A549 (cell line): ENCODE measurements around the gene KSR1. TPM values are rescaled to one million over a fixed set of nuclear protein-coding genes. Genes with fewer than 3 reads are reported as not detected.

Experiments
- ATAC-seq, 2 experiments: fragments of 200-7000 bp in 1 of 2; fragments of >200 bp in 1 of 2; cut with Nextera tagmentation in 1 of 2; cut with Tn5 transposase in 1 of 2; 3 replicates each; pipeline versions ENCODE4 v1.8.0 to v1.9.1; 2018 to 2020; ENCODE audit warnings: mild to moderate bottlenecking in 1 of 2, moderate library complexity in 1 of 2
- CTCF ChIA-PET: fragments of 300-600 bp; sonication (Branson Sonifier 250); formaldehyde crosslinking; extraction: SDS; loops from one replicate; lab custom pipeline; 2021; ENCODE audit warnings: antibody characterized with exemption, inconsistent platforms; lab: Yijun Ruan, JAX
- POLR2A ChIA-PET: fragments of 350-600 bp; formaldehyde crosslinking; extraction: SDS; loops from one replicate; lab custom pipeline; 2021; ENCODE audit warnings: antibody characterized with exemption, inconsistent platforms; lab: Yijun Ruan, JAX
- DNase-seq, 2 experiments: peaks; one replicate each; pipeline versions ENCODE4 v3.0.0 to v3.0.0-alpha.2; 2011 to 2016; ENCODE audit warnings: low read depth in 1 of 2, low spot score in 1 of 2
- FAIRE-seq: peaks from 2 replicates; lab custom pipeline; 2011; peaks lifted over from hg19 to GRCh38; lab: Jason Lieb, UNC
- H3K27ac ChIP-seq, 2 experiments: fragments of >200 bp; sonication (Bioruptor Twin); formaldehyde crosslinking; 3 replicates each; pipeline ENCODE4 v1.5.1; 2016 to 2017
- H3K4me1 ChIP-seq: fragments of >200 bp; sonication (Bioruptor Twin); formaldehyde crosslinking; 3 replicates; pipeline ENCODE4 v1.6.1; 2016
- H3K4me2 ChIP-seq: fragments of >200 bp; sonication (Bioruptor Twin); formaldehyde crosslinking; 3 replicates; pipeline ENCODE4 v1.6.1; 2016
- H3K4me3 ChIP-seq: fragments of >200 bp; sonication (Bioruptor Twin); formaldehyde crosslinking; 3 replicates; pipeline ENCODE4 v1.5.1; 2016
- H3K9me3 ChIP-seq: fragments of >200 bp; sonication (Bioruptor Twin); formaldehyde crosslinking; 3 replicates; pipeline ENCODE4 v1.6.1; 2016
- CBX2 ChIP-seq: fragments of 200-600 bp; sonication (generic); IDR thresholded peaks from 2 replicates; pipeline ENCODE4 v1.6.1; 2016; ENCODE audit warnings: low read depth, mild to moderate bottlenecking, borderline replicate concordance
- CHD2 ChIP-seq: fragments of 150-350 bp; IDR thresholded peaks from 2 replicates; pipeline ENCODE4 v1.6.1; 2014; ENCODE audit warnings: low read length; ENCODE audit not compliant: partially characterized antibody
- EHF ChIP-seq: fragments of 250-450 bp; sonication (Bioruptor Pico); IDR thresholded peaks from 2 replicates; pipeline ENCODE4 v1.5.0; 2020; ENCODE audit warnings: mild to moderate bottlenecking
- FOSB ChIP-seq: fragments of 250-450 bp; sonication (Bioruptor Pico); IDR thresholded peaks from 2 replicates; pipeline ENCODE4 v1.5.0; 2020; ENCODE audit warnings: mild to moderate bottlenecking, moderate library complexity
- HMGXB4 ChIP-seq: fragments of 250-450 bp; sonication (Bioruptor Pico); IDR thresholded peaks from 2 replicates; pipeline ENCODE4 v1.5.0; 2021; ENCODE audit warnings: mild to moderate bottlenecking, moderate library complexity, borderline replicate concordance
- HOXA7 ChIP-seq: fragments of 250-450 bp; sonication (Bioruptor Pico); IDR thresholded peaks from 2 replicates; pipeline ENCODE4 v1.5.0; 2020; ENCODE audit warnings: mild to moderate bottlenecking, moderate library complexity
- HOXB13 ChIP-seq: fragments of 250-450 bp; sonication (Bioruptor Pico); IDR thresholded peaks from 2 replicates; pipeline ENCODE4 v1.5.0; 2020; ENCODE audit warnings: low read depth, mild to moderate bottlenecking, moderate library complexity
- HOXB5 ChIP-seq: fragments of 250-450 bp; sonication (Bioruptor Pico); IDR thresholded peaks from 2 replicates; pipeline ENCODE4 v1.5.0; 2020; ENCODE audit warnings: mild to moderate bottlenecking, moderate library complexity
- JUN ChIP-seq, 2 experiments: fragments of >200 bp; sonication (Bioruptor Twin); formaldehyde crosslinking; IDR thresholded peaks; 2 replicates in 1 of 2; 3 replicates in 1 of 2; pipeline ENCODE4 v1.6.1; 2016 to 2017
- KDM5A ChIP-seq: fragments of 200-600 bp; sonication (generic); IDR thresholded peaks from 2 replicates; pipeline ENCODE4 v1.6.1; 2016; ENCODE audit warnings: antibody characterized with exemption, mild to moderate bottlenecking
- MYC ChIP-seq: IDR thresholded peaks from 2 replicates; pipeline ENCODE4 v1.6.1; 2012; ENCODE audit warnings: mild to moderate bottlenecking, inconsistent platforms, low read length, improper control_type of control experiment, borderline replicate concordance
- PHF8 ChIP-seq: fragments of 200-600 bp; sonication (generic); IDR thresholded peaks from 2 replicates; pipeline ENCODE4 v1.6.1; 2016; ENCODE audit warnings: low read depth, mild to moderate bottlenecking, antibody characterized with exemption, moderate library complexity, borderline replicate concordance
- RFX5 ChIP-seq: fragments of 450-650 bp; IDR thresholded peaks from 2 replicates; pipeline ENCODE4 v1.7.1; 2014; ENCODE audit warnings: antibody characterized with exemption, mild to moderate bottlenecking, moderate library complexity
- SMC3 ChIP-seq: fragments of >200 bp; sonication (Bioruptor Twin); formaldehyde crosslinking; IDR thresholded peaks from 3 replicates; pipeline ENCODE4 v1.6.1; 2018; ENCODE audit warnings: inconsistent platforms
- SREBF2 ChIP-seq: fragments of 450-650 bp; IDR thresholded peaks from 2 replicates; pipeline ENCODE4 v1.6.1; 2014; ENCODE audit warnings: mild to moderate bottlenecking, moderate library complexity
- TP53 ChIP-seq: fragments of 250-450 bp; sonication (Bioruptor Pico); IDR thresholded peaks from 2 replicates; pipeline ENCODE4 v1.5.0; 2021; ENCODE audit warnings: mild to moderate bottlenecking, moderate library complexity
- ZFP36 ChIP-seq: fragments of 450-650 bp; IDR thresholded peaks from 2 replicates; pipeline ENCODE4 v1.6.1; 2014; ENCODE audit warnings: borderline replicate concordance; ENCODE audit not compliant: partially characterized antibody
- ZSCAN20 ChIP-seq: fragments of 250-450 bp; sonication (Bioruptor Pico); IDR thresholded peaks from 2 replicates; pipeline ENCODE4 v1.8.0; 2022; ENCODE audit warnings: mild to moderate bottlenecking, moderate library complexity
- WGBS: methylation state at CpG from one replicate; pipeline ENCODE4 v1.1.6; 2017; ENCODE audit errors: missing lambda C conversion rate; 5-methylcytosine and 5-hydroxymethylcytosine counted together
- polyA plus RNA-seq, 4 experiments: library from polyadenylated mRNA; depleted of rRNA in 3 of 4; stranded (reverse); fragments of >200 nt; fragmentation: RNase III in 1 of 4; extraction: RNeasy Plus Mini Kit Qiagen cat#74134 plus additional on column Dnase treatment in 1 of 4; gene quantifications; 2 replicates in 3 of 4; 3 replicates in 1 of 4; pipeline ENCODE4 v1.2.3, GENCODE V29; 2011 to 2017
- TF ChIP-seq, protein P1 (sequence below): fragments of 450-650 bp; IDR thresholded peaks from 2 replicates; pipeline ENCODE4 v1.6.1; 2014; ENCODE audit warnings: antibody characterized with exemption
- TF ChIP-seq, protein P2 (sequence below): fragments of 250-450 bp; sonication (Bioruptor Pico); IDR thresholded peaks from 2 replicates; pipeline ENCODE4 v1.5.0; 2020; ENCODE audit warnings: low read depth, mild to moderate bottlenecking, moderate library complexity
- TF ChIP-seq, protein P3 (sequence below): fragments of >200 bp; sonication (Bioruptor Twin); formaldehyde crosslinking; IDR thresholded peaks from 2 replicates; pipeline ENCODE4 v1.6.1; 2016
- TF ChIP-seq, protein P4 (sequence below): fragments of 150-350 bp; IDR thresholded peaks from 2 replicates; pipeline ENCODE4 v1.6.1; 2014; ENCODE audit warnings: low read depth, mild to moderate bottlenecking, low read length

The KSR1 gene
- polyA plus RNA-seq, 2 of the 4 experiments (the other 2 are of a cell fraction) = 13.3 to 14.6 TPM

DNA sequence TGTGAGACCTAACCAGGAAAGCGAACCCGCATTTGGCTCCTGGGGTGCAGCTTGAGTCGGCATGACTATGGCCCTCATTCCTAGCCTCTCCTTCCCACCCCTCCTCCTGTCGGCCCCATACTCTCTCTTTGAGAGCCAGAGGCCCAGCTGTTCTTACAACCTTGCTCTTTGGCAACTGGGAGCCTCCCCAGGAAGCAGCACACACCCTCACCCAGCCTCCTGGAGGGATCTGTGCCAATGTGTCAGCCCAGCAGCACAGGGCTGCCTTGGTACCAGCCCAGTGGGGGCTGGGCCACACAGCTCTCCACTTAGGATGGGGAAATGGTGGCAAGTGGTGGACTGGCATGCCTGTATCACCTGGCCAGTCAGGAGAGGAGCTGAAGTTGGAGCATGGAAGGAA lies 104.4 kb downstream of the KSR1 start:
- no peak for FAIRE-seq

DNA sequence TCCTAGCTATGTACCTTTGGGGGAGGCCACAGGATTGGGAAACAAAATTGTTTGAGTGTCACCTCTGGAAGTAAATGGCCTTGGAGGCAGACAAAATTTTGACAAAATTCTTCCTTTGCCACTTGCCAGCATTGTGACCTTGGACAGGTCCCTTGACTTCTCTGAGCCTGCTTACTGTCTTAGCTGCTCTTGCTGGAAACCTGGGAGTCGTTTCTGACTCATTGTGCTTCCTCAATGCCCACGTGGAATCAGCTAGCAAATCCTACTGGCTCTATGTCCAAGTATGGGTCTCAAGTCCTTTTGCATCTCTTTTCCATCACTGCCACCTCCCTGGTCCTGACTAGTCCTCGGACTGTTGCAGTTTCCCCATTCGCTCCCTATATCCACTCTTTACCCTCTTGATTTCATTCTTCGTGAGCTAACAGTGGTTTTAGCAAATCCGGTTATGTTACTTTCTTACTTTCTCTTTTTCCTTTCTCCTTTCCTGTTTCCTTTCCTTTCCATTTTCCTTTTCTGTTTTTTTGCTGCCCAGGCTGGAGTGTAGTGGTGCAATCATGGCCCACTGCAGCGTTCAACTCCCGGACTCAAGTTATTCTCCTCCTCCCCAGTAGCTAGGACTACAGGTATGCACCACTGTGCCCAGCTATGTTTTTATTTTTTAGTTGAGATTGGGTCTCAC lies 106.7 kb downstream of the KSR1 start:
- FAIRE-seq (no peak), DNase-seq (peak in 1 of 2 experiments; percentile 48), ATAC-seq (0 out of 6 replicates have a peak, but pooled peaks of 1 of the 2 experiments have one; percentile 20)
- Histone ChIP-seq H3K4me1 (peaks cover 71% of the 10 kb centered on the region), H3K4me3 (no peak overlapping the region), H3K4me2 (peak overlapping the region; percentile 1; the same call in 1 of the 3 replicates), H3K27ac (peak overlapping the region in 1 of 2 experiments; percentile 50; a peak in 3 of 6 replicates), H3K9me3 (no peaks in the 10 kb centered on the region)
- ChIA-PET POLR2A (no interaction called here), CTCF (interaction anchor here (0.9 to 8.7 kb wide), 9 partner anchors 9 to 223 kb away, joined by 3 to 76 read pairs (median 4); no protein-coding TSS in a partner anchor)
- TF ChIP-seq ZFP36 (peak; percentile 63), CBX2 (no peak)
- TF ChIP-seq, protein P1, sequence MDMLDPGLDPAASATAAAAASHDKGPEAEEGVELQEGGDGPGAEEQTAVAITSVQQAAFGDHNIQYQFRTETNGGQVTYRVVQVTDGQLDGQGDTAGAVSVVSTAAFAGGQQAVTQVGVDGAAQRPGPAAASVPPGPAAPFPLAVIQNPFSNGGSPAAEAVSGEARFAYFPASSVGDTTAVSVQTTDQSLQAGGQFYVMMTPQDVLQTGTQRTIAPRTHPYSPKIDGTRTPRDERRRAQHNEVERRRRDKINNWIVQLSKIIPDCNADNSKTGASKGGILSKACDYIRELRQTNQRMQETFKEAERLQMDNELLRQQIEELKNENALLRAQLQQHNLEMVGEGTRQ = peak; percentile 32
- 80% methylated on average over 8 of the region's 8 CpGs for WGBS

More for the DNA sequence above, 104.4 kb downstream of the KSR1 start:
- ATAC-seq (peak in 1 of 2 experiments; percentile 13; a peak in 3 of 6 replicates), DNase-seq (no peak)
- Histone ChIP-seq H3K4me1 (peaks cover 51% of the 10 kb centered on the region), H3K4me2 (peak overlapping the region; percentile 48), H3K4me3 (no peak overlapping the region), H3K9me3 (no peaks in the 10 kb centered on the region), H3K27ac (peak overlapping the region; percentile 67 to 84)
- CTCF ChIA-PET = interaction anchor here (0.9 to 8.7 kb wide), 12 partner anchors 9 to 180 kb away, joined by 3 to 76 read pairs (median 6); partner anchors contain the start of gene KSR1
- POLR2A ChIA-PET = no interaction called here
- 84% methylated on average over 4 of the region's 4 CpGs for WGBS
- TF ChIP-seq ZSCAN20 (CRISPR knock-in tag) (no peak), RFX5 (no peak), HOXB13 (CRISPR knock-in tag) (no peak), PHF8 (no peak), FOSB (CRISPR knock-in tag) (no peak), EHF (CRISPR knock-in tag) (no peak), CHD2 (no peak), HOXB5 (CRISPR knock-in tag) (no peak), TP53 (no peak), MYC (no peak), HMGXB4 (no peak), SMC3 (no peak), SREBF2 (no peak), KDM5A (no peak), JUN (IDR thresholded peaks at IDR 0.05) (no peak), HOXA7 (CRISPR knock-in tag) (no peak)
- TF ChIP-seq, protein P2, sequence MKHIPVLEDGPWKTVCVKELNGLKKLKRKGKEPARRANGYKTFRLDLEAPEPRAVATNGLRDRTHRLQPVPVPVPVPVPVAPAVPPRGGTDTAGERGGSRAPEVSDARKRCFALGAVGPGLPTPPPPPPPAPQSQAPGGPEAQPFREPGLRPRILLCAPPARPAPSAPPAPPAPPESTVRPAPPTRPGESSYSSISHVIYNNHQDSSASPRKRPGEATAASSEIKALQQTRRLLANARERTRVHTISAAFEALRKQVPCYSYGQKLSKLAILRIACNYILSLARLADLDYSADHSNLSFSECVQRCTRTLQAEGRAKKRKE (CRISPR knock-in tag) = no peak
- TF ChIP-seq, protein P3, sequence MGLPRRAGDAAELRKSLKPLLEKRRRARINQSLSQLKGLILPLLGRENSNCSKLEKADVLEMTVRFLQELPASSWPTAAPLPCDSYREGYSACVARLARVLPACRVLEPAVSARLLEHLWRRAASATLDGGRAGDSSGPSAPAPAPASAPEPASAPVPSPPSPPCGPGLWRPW = no peak
- TF ChIP-seq, protein P4, sequence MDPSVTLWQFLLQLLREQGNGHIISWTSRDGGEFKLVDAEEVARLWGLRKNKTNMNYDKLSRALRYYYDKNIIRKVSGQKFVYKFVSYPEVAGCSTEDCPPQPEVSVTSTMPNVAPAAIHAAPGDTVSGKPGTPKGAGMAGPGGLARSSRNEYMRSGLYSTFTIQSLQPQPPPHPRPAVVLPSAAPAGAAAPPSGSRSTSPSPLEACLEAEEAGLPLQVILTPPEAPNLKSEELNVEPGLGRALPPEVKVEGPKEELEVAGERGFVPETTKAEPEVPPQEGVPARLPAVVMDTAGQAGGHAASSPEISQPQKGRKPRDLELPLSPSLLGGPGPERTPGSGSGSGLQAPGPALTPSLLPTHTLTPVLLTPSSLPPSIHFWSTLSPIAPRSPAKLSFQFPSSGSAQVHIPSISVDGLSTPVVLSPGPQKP = no peak
- TF ChIP-seq, protein P1 = no peak
